Stimulated activated CD8-positive, alpha-beta memory T cell treated with anti-CD3 and anti-CD28 coated beads, Interleukin-7, amount 100 ng/mL, for 24 hours (primary cell): ENCODE measurements around the gene EXOC2.

Source experiments
- DNase-seq: peaks from one replicate; pipeline ENCODE4 v3.0.0-alpha.2; 2020; ENCODE audit warnings: low read depth

The EXOC2 gene

DNA sequence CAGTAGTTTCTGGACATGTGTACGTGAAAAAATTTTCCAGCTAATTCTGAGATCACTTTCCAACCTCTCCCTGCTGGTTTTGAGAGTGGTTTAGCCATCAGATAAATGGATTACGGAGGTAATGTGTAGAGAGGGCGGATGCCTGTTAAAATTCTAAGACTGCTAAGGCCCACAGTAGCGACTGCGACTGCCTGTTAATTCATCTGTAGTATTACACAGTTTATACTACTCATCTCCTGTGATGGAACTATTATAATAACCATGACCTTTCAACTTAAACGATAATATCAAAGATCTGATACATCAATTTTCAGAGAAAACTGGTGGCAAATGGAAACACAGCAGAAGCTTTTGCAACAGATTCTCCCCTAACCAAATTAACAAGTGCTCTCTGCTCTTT lies 199.1 kb downstream of the EXOC2 start:
- DNase-seq, result no peak

DNA sequence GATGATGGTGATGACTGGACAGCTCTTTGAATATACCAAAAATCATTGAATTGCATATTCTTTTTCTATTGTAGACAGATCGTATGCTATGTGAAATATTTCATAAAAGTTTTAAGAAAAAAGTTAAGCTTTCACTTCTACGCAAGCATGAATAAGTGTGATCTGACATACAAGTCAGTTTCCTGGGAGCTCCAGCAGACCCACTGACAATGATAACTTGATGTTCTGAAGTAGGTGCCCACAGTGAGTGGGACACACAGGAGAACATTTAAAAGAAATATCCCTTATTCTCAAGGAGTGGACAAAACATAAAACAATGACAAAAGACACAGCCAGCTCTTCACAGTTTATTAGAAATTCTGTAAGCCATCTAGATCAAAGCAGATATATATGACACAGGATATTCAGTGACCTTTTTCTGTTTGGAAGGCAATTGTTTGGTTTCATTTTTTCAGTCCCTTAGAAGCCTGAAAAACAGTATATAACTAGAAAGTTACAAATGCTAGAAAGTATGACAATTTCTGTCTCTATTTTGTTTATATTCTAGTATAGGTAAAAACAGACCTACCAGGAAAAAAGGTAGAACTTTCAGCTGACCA lies 200.0 kb downstream of the EXOC2 start:
- DNase-seq, result no peak

DNA sequence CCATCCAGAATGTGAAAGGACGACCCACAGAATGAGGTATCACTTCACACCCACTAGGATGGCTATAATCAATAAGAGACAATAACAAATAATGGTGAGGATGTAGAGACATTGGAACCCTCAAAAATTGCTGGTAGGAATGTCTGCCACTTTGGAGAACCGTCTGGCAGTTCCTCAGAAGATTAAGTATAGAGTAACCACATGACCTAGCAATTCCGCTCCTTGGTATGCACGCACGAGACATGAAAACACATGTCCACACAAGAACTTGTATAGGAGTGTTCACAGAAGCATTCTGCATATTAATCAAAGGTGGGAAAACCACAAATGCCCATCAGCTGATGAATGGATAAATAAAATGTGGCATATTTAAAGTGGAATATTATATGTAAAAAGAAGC lies 200.8 kb downstream of the EXOC2 start:
- DNase-seq, result no peak

DNA sequence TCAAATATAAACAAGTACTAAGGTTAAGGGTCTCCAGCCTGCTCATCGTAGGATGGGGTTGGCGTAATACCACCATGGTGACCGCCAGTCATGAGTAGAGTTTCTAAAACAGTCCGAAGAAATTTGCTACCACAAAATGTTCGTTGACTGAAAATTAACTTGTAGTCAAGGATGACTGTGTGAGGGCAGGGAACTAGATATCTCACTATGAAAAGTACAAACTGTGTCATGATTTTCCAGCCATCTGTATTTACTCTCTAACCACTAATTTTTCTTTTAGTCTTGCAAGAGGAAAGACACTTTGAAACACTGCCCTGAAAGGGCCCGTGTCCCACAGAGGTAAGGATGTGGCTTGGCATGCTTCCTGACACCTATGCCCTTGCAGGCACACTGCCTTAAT lies 201.7 kb downstream of the EXOC2 start:
- no peak for DNase-seq

DNA sequence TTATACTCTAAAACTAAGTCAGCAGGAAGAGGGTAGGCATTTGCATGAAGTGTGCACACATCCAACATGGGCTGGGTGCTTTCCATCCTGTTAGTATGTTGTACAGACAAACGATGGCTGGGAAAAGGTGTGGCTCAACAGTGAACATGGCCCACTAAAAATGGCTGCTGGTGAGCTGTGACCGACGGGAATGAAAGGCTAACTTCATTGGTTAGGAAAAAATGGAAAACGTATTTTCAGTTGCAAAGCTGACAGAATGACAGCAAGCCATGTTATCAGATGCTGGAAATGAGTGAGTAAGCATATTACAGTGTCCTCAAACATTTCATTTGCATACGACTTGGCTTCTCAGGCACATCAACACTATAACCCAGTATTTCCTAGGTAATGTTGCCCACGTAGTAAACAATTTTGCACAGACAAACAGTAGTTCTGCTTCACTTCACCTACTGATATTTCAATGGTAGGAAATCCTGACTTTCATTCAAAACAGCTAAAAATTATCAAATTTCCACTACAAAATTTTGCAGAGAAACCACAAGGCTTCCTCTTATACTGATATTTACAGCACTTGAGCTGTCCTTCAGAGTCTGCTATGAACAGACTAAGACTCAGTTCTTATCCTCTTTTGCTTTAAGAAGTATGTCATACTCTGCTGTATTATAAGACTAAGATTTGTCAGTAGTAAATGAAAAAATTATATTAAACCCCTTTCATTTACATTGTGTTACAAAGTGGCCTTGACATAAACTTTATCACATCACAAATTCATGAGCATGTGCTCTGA lies 202.5 kb downstream of the EXOC2 start:
- DNase-seq, result no peak

DNA sequence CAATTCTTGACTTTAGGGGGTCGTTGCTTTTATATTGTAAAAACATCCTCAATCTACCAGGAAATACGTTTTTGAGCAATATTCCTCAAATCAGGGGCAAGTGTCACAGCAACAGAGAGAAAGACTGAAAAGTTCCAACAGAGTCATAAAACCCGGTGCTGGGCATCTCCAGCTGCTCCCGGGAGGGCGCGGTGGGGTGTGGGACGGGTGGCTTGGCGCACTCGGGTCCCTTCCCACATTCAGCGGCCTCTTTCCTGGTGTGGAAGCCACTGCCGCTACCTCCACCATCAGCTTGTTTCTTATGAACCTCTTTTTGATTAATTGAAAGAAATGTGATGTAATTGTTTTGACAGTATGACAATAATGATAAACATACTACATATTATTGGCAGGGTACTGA lies 203.2 kb downstream of the EXOC2 start:
- DNase-seq, result no peak

DNA sequence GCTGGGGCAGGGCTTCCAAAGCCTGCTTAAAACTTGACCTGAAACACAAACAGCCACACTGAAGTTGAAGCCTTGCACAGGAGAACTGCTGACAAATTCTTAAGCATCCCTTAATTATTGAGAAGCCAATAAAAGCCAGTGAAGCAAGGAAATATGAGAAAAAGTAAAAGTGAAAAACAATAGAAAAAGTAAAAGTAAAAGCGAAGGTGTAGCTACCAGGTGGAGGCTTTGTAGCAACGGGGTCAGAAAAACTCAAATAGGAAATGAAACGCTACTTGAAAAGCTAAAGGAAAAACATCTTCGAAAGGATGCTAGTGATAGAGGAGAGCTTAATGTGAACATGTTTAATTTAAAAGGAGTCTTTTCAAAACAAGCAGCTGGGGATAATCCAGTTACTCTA lies 203.9 kb downstream of the EXOC2 start:
- DNase-seq, result no peak

DNA sequence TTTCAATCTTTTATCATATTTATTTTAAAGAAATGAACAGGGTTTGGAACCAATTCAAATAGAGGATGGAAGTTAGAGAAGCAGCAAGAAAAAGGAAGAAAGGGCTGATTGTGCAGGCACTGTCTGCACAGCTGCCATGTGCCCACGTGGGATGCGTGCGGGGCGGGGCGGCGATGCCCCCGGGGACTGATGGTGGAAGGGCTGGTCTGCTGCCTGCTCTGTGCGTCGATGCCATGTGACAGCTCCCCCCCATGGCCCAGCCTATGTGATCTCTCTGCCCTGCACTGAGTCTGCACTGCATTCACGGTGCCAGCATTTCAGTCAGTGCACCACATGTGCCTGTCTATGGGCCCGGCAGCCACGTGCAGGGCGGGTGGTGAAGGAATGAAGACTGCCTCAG lies 205.0 kb downstream of the EXOC2 start:
- no peak for DNase-seq

DNA sequence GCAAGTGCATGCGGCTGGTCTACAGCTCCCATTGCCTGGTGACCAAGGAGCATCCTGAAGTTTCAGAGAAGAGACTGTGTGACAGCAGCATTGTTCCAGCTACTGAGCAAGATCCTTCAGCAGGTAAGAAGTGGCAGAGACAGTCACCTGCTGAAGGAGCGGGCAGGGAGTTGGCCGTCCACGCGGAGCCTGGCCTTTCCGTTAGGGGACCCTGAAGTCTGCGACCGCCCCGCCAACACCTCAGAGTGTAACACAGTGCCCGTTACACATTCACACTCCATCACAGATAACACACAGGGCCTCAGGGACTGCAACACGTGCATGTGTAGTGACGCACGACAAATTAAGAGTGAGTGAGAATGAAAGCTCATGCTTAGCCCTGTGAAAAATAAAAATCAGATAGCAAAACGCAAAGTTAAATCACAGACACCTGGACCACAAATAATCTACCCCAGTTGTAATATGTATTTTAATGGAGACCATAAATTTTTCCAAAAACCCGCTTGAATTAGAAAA lies 207.2 kb downstream of the EXOC2 start:
- DNase-seq, result no peak

DNA sequence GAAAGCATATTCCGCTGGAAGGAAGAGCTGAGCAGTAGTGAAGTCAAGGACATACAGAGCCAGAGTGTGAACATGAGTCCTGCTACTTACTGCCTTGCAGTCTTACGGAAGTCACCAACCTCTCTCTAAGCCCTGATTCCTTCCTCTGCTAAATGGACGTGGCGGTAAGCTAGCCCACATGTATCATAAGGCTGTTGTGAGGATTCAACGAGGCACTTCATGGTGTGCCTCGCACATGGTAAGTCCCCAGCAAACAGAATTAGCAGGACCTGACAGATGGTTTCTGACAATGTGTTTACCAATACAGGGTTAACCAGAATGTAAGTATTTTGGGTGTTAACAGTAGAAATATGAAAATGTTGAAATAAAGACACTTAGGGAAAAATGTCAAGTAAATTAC lies 208.2 kb downstream of the EXOC2 start:
- DNase-seq, result no peak

DNA sequence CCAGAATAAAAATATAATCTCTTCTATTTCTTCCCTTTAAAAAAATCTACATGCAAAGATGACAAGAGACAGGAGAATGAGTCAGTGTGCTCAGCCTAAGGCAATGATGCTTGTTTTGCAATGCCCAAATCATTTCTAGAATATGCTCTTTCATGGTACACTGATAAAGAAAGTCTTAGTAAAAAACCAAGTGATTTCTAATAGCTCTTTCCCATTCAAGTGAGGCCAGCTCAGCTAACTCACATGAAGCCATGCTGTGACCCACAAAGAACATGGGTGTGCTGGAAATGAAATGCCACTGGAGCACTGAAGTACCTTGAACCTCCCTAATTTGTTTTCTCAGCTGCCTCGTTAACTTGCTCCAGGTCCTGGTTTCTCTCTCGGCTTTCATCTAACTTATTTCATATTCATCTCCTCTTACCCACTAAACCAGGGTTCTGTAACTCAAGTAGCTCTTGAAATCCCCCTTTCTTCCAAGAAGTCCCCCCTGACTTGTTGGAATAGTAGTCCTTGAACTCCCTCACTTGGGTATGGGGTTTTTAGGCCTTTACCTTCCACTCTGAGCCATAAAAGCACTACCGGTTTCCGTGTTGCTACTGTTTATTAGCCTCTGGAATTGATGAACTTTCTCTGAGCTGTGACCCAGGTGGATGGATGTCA lies 208.7 kb downstream of the EXOC2 start:
- no peak for DNase-seq

DNA sequence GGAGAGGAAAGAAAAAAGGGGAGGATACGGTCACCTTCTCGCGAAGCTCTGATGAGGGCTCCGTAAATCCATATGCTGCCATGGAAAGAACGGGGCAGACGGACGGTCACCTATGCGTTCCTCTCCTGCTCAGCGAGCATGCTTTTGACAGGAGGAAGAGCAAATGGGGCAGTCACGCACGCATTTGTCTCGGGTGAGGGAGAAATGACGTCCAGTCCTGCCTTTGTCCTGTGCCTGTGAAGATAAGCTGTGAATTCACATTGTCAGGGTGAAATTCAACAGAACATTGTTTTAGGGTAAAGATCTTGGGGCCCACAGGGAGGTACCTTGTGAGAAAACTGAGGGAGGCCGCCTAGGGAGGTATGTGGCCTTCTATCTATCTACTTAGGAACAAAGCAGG lies 217.6 kb downstream of the EXOC2 start:
- DNase-seq, result no peak

DNA sequence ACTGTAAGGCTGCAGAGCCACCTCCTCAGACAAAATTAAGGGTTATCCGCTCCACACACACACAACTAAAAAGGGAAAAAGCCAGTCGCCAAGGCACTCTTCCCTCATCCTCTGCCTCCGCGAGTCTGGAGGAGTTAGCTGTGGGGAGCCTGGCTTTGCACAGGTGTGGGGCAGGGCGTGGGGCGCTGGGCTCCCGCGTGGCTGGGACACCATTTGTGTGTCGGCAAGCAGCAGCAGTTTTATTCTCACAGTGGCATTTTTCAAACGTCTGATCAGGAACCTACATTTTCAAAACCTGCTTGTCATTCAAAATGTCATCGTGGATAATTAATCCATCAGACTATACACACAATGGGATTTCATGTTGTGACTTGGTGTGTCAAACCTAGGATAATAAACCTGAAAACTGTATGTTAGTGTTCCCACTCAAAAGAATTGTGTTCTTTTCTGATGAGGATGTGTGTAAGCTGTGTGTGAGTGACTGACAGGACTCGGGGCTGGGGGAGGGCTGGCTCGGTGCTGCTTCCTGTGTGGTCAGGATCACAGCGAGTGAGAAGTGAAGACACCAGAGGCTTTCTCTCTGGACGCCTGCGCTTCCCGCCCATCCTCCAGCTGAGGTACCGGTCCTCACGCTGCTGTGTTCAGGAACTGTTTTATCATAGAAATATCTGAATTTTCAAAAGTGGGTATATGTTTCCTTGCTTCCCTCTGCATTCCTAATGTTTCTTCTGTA lies 218.3 kb downstream of the EXOC2 start:
- peak; percentile 65 for DNase-seq

DNA sequence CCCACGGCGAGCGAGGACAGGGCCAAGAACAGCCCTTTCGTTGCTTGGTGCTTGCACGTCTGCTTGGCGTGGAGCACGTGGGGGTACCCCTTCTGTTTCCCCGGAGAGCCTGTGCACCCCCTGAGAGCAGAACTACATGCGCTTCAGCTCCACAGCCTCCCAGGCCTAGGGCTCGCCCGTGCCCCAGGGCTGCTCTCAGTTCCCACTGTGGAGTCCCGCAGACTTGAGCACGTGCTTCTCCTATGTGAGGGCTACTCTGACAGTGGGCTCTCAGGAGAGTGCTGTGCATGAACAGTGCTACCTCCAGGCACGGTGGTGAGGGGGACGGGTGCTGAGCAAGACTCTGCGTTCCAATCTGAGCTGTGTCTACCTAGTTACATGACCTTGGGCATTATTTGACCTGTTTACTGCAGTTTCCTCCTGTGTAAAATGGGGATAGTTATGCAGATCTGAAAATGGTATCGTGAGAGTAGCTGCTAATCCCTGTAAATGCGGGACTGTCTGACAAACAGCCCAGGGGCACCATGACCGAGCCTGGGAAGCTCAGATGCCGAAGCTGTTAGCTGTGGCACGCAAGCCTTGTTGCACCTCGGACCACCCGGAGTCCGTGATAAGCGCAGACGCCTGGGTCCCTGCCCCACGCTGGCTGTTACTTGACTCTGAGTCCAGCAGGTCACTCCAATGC lies 219.0 kb downstream of the EXOC2 start:
- no peak for DNase-seq

DNA sequence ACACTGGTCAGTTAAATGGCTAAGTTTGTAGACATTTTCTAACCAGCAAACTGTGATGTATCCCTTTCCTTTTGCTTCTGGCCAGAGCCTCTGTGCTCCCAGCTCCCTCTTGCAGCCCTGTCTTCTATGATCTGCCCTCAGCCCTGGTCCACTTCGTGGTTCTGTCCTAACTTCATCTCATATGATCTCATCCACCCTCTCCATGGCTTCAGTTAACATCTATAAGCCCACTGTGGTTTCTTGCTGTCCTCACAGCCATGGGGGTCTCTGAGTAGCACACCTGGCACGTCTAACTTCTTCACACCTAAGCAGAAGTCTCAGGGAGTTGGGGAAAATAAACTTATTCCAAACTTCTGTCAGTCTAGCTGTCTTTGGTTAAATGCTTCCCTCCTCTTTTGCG lies 219.6 kb downstream of the EXOC2 start:
- no peak for DNase-seq

DNA sequence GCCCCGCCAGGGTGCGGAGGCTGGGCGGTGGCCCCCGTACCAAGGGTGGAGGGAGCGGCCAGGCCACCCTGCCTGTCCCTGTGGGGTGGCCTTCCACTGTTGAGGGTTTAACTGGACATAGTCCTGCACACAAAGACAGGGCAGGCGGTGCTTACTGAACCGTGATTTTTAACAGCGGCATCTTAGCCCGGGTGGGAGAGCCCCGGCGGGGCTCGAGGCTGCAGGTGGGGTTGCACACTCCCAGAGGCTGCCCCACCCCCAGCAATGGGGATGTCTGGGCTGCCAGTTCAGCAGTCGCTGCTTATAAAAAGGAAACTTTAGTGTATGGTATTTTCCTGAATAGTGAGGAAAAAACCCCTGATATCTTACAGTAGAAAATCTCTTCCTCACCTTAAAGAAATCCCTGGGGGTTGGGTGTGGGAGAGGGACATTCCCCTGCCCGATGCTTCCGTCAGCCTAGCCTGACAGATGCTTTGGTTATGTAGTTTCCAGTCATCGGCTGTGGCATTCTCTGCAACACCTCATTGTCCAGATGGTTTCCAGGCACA lies 222.0 kb downstream of the EXOC2 start:
- DNase-seq, result no peak

DNA sequence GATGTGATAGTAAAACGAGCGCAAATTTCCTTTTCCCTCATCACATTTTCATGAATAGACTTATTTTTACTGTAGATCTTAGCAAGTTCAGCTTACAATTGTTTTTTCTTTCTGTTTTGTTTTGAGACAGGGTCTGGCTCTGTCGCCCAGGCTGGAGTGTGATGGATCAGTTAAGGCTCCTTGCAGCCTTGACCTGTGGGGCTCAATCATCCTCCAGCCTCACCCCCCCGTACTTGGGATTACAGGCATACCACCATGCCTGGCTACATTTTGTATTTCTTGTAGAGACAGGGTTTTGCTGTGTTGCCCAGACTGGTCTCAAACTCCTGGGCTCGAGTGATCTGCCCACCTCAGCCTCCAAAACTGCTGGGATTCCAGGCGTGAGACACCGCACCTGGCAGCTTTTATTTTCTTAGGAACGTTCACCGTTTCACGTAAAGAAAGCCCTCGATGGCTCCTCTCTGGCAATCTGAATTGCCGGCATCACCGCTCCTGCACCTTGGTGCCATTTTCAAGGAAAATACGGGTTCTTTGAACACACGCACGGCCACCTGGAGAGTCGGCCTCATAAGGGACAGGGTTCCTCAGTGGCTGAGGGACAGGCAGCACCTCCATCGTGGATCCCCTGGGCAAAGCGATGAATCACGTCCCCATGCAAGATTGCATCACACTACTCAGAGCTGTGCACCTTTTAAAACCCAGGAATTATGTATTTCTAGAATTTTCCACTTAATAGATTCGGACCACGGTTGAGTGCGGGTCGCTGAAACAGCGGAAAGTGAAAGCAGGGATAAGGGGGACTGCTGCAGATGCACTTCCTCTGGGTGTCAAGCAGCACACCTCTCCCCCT lies 222.7 kb downstream of the EXOC2 start:
- DNase-seq, result no peak

DNA sequence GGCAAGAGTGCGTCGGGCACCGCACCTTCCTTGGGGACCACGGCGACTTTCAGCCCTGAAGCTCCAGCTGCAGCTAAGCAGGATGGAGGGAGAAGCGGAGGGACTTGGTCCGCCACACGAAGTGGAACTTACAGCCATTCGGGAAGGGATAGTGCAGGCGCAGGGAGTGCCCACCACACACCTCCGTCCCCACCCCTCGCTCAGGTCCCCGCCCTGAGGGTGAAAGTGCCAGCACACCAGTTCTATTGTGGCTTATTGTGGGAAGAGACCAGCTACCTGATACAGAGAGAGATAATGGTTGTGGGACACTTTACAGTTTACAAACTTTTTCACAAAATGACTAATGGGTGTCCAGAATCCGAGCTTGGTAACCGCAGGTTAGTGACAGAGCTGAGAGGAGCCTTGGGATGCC lies 225.3 kb downstream of the EXOC2 start:
- no peak for DNase-seq

DNA sequence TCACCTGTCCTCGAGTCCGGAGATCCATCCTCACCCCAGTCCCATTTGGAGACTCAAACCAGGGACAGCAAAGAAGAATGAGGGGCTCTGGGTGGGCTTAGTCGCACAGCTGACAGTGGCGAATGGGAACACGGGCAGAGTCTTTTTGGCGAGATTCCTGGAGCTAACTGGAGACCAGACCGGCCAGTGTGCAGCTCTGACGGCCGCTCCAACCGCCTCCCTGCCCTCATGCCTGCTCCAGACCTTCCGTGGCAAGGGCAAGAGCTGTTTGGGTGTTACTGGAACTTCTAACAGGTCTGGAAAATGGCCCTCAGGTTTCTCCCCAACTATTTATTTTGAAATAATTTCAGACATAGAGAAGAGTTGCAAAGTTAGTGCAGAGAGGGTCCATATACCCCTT lies 225.8 kb downstream of the EXOC2 start:
- DNase-seq, result no peak

DNA sequence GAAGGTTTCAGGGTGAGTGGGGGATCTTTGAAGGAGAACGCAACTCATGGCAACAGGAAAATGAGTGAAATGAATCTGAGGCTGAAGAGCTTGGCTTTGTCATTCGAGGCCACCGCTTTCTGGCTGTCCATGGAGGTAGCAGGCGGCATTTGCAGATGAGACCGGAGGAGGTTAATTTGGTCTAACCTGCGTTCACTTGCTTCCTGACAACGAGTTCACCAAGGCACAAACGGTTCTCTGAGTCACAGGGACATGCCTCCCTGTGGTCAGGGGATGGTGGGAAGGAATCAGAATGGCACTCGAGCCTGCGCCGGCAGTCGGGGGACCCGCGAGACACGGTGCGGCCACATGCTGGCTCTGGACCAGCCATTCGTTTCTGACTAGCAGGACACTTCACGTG lies 226.4 kb downstream of the EXOC2 start:
- DNase-seq, result no peak
